Measurements from ENCODE around the gene CPB1. TPM values are rescaled to one million over a fixed set of nuclear protein-coding genes. Genes with fewer than 3 reads are reported as not detected.
A peak's percentile ranks its signal among the peaks of the same experiment; 100 is the strongest.
"Not testable (repeated sequence)": the region's sequence is repeated elsewhere in the genome, so short reads cannot be mapped to it uniquely, and the experiment has no call there.

CPB1 gene
- 1 to 10 TPM in 1 of 4 donors, not detected in 3; 1.1 TPM for total RNA-seq

DNA sequence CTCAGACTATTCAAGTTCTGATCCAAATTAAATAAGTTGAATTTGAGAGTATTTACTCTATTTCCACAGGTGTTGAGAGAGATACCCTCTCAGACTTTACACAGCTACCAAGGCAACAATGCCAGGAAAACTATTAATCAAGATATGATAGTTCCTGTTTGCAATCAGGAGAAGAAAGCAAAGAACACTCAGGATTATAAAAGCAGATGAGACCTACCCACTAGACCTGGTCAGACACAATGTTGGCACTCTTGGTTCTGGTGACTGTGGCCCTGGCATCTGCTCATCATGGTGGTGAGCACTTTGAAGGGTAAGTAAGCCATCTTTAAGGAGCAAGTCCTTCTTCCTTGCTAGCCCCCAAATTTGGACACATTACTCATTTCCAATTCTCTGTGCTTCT, at the start of gene CPB1:
Gene CPB1 (plus strand): TSS at position 227 of the 400 bp plus-strand sequence. CDS start 13 bp downstream, at position 240.
- TF ChIP-seq POLR2A (IDR thresholded peaks at IDR 0.05), result no peak
- TF ChIP-seq, protein P1, sequence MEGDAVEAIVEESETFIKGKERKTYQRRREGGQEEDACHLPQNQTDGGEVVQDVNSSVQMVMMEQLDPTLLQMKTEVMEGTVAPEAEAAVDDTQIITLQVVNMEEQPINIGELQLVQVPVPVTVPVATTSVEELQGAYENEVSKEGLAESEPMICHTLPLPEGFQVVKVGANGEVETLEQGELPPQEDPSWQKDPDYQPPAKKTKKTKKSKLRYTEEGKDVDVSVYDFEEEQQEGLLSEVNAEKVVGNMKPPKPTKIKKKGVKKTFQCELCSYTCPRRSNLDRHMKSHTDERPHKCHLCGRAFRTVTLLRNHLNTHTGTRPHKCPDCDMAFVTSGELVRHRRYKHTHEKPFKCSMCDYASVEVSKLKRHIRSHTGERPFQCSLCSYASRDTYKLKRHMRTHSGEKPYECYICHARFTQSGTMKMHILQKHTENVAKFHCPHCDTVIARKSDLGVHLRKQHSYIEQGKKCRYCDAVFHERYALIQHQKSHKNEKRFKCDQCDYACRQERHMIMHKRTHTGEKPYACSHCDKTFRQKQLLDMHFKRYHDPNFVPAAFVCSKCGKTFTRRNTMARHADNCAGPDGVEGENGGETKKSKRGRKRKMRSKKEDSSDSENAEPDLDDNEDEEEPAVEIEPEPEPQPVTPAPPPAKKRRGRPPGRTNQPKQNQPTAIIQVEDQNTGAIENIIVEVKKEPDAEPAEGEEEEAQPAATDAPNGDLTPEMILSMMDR (IDR thresholded peaks at IDR 0.05), result no peak
- Histone ChIP-seq H3K36me3 (no peaks in the 10 kb centered on the region), H3K9me3 (no peaks in the 10 kb centered on the region), H3K27me3 (no peaks in the 10 kb centered on the region), H3K4me3 (replicated peaks in 1 of 3) (no peak within 1 kb of the TSS), H3K27ac (no peak within 1 kb of the TSS), H3K4me1 (no peaks in the 10 kb centered on the region)
- intact Hi-C loops (cut with DNase I), result no loop called here
- no peak for DNase-seq

DNA sequence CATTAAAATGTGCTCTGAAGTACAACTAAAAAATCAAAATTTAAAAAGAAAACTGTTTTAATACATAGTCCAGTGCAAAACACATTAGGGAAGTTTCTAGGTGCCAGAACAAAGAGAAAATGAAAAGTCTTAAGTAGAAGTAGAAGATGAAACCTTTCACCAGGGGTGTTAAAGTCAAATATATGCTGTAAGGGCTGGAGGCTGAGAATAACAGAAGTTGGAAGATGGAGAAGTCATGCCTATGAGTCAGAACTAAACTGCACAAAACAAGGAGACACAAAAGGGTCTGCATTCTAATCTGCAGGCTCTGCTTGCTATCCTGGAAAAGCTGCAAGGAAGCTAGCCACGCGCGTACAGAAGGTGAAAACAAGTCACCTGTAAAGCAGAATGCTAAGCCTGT, 48.7 kb upstream of the CPB1 start:
- Histone ChIP-seq H3K27me3 (no peaks in the 10 kb centered on the region), H3K4me3 (replicated peaks in 1 of 3) (no peak overlapping the region), H3K4me1 (no peaks in the 10 kb centered on the region), H3K36me3 (no peaks in the 10 kb centered on the region), H3K27ac (no peak overlapping the region), H3K9me3 (no peaks in the 10 kb centered on the region)
- TF ChIP-seq, protein P1 (IDR thresholded peaks at IDR 0.05), result no peak
- TF ChIP-seq POLR2A (IDR thresholded peaks at IDR 0.05), result no peak
- 65 to 75% methylated on average over 3 of the region's 3 CpGs for WGBS, 2 donors
- intact Hi-C loops (cut with DNase I), result no loop called here
- no peak for DNase-seq

DNA sequence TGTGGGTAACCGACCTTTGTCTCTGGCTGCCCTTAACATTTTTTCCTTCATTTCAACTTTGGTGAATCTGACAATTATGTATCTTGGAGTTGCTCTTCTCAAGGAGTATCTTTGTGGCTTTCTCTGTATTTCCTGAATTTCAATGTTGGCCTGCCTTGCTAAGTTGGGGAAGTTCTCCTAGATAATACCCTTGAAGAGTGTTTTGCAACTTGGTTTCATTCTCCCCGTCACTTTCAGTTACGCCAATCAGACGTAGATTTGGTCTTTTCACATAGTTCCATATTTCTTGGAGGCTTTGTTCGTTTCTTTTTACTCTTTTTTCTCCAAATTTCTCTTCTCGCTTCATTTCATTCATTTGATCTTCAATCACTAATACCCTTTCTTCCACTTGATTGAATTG, 42.6 kb upstream of the CPB1 start:
- H3K4me3 ChIP-seq (replicated peaks in 1 of 3); H3K4me1 ChIP-seq; DNase-seq; H3K27me3 ChIP-seq; H3K36me3 ChIP-seq; H3K9me3 ChIP-seq; H3K27ac ChIP-seq; intact Hi-C loops (cut with DNase I): not testable (repeated sequence)
- WGBS, 2 donors, result 76 to 92% methylated on average over 6 of the region's 6 CpGs

DNA sequence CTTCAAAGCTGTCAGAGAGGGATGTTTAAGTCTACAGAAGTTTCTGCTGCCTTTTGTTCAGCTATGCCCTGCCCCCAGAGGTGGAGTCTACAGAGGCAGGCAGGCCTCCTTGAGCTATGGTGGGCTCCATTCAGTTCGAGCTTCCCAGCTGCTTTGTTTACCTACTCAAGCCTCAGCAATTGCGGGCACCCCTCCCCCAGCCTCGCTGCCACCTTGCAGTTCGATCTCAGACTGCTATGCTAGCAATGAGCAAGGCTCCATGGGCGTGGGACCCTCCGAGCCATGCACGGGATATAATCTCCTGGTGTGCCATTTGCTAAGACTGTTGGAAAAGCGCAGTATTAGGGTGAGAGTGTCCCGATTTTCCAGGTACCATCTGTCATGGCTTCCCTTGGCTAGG, 41.5 kb upstream of the CPB1 start:
- H3K4me1 ChIP-seq; H3K36me3 ChIP-seq; H3K27ac ChIP-seq; H3K27me3 ChIP-seq; H3K9me3 ChIP-seq; H3K4me3 ChIP-seq (replicated peaks in 1 of 3); DNase-seq; intact Hi-C loops (cut with DNase I): not testable (repeated sequence)
- WGBS, 2 donors, result 91% methylated on average over 9 of the region's 9 CpGs

DNA sequence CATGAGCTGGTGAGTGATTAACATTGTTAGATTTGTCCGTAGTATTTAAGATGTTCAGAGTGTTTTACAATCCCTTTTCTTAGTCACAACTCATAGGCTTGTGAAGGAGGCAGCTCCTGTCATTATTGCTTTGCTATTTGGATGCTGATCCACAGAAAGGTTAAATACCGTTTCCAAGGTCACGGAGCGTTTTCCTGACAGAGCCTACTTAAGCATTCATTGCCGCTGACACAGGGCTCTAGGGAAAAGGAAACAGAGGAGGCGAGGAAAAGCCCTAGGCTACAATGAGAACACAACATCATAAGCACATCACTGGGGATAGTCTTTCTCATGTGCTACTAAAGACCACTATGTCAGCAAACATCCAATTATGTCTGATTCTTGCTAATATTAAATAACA, 38.5 kb upstream of the CPB1 start:
- no peak overlapping the region for H3K27ac ChIP-seq
- no peaks in the 10 kb centered on the region for H3K9me3 ChIP-seq
- H3K4me1 ChIP-seq, result no peaks in the 10 kb centered on the region
- H3K4me3 ChIP-seq (replicated peaks in 1 of 3), result no peak overlapping the region
- intact Hi-C loops (cut with DNase I), result no loop called here
- DNase-seq, result no peak
- TF ChIP-seq POLR2A (IDR thresholded peaks at IDR 0.05), result no peak
- TF ChIP-seq, protein P1 (IDR thresholded peaks at IDR 0.05), result no peak
- no peaks in the 10 kb centered on the region for H3K36me3 ChIP-seq
- 28 to 29% methylated on average over 6 of the region's 6 CpGs for WGBS, 2 donors
- H3K27me3 ChIP-seq, result no peaks in the 10 kb centered on the region

DNA sequence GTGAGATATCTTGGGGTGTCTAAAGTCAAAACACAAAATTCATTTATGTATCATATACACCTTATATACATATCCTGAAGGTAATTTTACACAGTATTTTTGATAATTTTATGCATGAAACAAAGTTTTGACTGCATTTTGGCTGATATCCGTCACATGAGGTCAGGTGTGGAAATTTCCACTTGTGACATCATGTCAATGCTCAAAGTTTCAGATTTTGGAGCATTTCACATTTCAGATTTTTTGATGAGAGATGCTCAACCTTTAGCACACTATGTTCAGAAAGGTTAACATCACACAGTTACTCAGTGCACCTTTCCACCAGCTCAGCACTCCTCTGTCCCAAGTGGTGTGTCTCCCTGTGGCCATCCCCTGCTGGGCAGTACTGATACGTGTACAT, 37.7 kb upstream of the CPB1 start:
- WGBS, 2 donors, result 79 to 87% methylated on average over 2 of the region's 2 CpGs
- DNase-seq, result no peak
- Histone ChIP-seq H3K36me3 (no peaks in the 10 kb centered on the region), H3K4me3 (replicated peaks in 1 of 3) (no peak overlapping the region), H3K27me3 (no peaks in the 10 kb centered on the region), H3K4me1 (no peaks in the 10 kb centered on the region), H3K9me3 (no peaks in the 10 kb centered on the region), H3K27ac (peak overlapping the region in 1 of 3 donors; percentile 17)
- intact Hi-C loops (cut with DNase I), result no loop called here
- TF ChIP-seq, protein P1 (IDR thresholded peaks at IDR 0.05), result no peak
- TF ChIP-seq POLR2A (IDR thresholded peaks at IDR 0.05), result no peak
